Measurements from ENCODE around the gene TIPIN.
"Not testable (repeated sequence)": the region's sequence is repeated elsewhere in the genome, so short reads cannot be mapped to it uniquely, and the experiment has no call there.

Gene TIPIN, protein sequence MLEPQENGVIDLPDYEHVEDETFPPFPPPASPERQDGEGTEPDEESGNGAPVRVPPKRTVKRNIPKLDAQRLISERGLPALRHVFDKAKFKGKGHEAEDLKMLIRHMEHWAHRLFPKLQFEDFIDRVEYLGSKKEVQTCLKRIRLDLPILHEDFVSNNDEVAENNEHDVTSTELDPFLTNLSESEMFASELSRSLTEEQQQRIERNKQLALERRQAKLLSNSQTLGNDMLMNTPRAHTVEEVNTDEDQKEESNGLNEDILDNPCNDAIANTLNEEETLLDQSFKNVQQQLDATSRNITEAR

GRCh38 chr15:66356359-66357236 lies at the start of gene TIPIN:
Gene TIPIN, minus strand, starts transcription at chr15:66356685. Its CDS starts 3,738 bp downstream, at chr15:66352947.
- DNase-seq (ENCODE audit: low read depth) = peak; percentile 96

GRCh38 chr15:66405615-66406014 lies 49.1 kb upstream of the TIPIN start:
- DNase-seq (ENCODE audit: low read depth) = no peak

DNA sequence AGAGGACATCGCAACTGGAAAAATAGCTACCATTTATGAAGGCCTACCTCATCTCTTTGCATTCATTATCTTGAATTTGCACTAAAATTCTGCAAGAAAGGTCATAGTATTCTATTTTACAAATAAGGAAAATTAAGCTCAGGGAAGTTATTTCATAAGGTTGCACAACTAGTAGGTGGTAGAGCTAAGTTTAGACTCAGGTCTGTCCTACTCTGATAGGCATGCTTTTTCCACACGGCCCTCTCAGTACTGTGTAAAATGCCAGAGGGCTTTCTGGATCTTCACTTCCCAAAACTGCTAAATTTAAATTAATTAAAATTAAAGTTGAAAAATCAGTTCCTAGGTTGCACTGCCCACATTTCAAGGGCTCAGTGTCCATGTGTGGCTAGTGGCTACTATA lies 48.5 kb upstream of the TIPIN start:
- no peak for DNase-seq (ENCODE audit: low read depth)

GRCh38 chr15:66404532-66404931 lies 48.0 kb upstream of the TIPIN start:
- no peak for DNase-seq (ENCODE audit: low read depth)

GRCh38 chr15:66404122-66404521 lies 47.6 kb upstream of the TIPIN start:
- no peak for DNase-seq (ENCODE audit: low read depth)

- no peak for DNase-seq (ENCODE audit: low read depth)
Measured at GRCh38 chr15:66403323-66403722, 46.8 kb upstream of the TIPIN start.

GRCh38 chr15:66402761-66403284 lies 46.3 kb upstream of the TIPIN start:
- no peak for DNase-seq (ENCODE audit: low read depth)

GRCh38 chr15:66401130-66402021 lies 44.9 kb upstream of the TIPIN start:
- DNase-seq (ENCODE audit: low read depth) = peak; percentile 45

DNA sequence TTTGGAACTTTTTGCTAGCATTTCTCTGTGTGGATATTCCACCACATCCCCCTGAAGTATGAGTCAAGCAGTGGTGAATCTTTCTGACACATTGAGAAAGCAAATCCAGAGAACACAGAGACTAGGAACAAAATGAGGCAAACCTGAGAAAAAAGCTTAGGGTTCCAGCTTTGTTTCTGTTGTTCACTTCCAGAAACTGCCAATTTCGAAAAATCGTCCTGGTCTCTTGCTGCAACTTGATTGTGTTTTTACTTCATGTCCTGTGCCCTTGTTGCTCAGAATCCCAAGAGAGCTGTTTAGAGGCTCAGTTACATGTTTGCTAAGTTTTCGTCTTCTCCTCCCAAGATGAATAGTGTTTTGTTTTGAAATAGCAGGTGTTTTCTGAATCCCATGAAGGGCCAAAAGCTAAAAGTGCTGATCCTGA lies 43.9 kb upstream of the TIPIN start:
- DNase-seq (ENCODE audit: low read depth) = peak; percentile 65

DNA sequence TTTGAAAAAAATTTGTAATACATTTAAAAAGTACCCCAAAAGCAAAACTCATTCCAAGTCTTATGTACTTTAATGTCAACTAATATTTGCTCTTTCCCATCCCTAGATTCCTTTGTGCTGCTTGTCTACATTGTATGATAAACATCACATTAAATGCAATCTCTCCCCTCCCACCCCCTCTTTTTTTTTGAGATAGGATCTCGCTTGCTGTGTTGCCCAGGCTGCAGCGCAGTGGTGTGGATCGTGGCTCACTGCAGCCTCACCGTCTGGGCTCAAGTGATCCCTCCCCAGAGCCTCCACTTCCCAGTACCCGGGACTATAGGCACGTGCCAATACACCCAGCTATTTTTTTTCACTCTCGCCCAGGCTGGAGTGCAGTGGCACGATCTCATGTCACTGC lies 42.8 kb upstream of the TIPIN start:
- no peak for DNase-seq (ENCODE audit: low read depth)

DNA sequence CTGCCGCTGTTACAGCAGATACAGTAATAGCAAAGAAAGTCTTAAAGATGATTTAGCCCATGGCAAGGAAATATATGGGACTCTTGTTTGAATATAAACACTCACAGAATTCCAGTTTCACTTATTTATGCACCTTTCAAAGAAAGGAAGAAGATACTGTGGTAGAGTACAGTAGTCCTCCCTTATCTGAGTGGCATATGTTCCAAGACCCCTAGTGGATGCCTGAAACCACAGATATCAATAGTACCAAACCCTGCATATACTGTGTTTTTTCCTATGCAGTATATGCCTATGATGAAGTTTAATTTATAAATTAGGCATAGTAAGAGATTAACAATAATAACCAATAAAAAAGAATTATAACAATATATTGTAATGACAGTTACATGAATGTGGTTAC lies 38.4 kb upstream of the TIPIN start:
- DNase-seq (ENCODE audit: low read depth) = no peak

- no peak for DNase-seq (ENCODE audit: low read depth)
Measured at GRCh38 chr15:66394472-66394871, 38.0 kb upstream of the TIPIN start.

- DNase-seq (ENCODE audit: low read depth) = not testable (repeated sequence)
Measured at GRCh38 chr15:66393037-66393436, 36.6 kb upstream of the TIPIN start.

DNA sequence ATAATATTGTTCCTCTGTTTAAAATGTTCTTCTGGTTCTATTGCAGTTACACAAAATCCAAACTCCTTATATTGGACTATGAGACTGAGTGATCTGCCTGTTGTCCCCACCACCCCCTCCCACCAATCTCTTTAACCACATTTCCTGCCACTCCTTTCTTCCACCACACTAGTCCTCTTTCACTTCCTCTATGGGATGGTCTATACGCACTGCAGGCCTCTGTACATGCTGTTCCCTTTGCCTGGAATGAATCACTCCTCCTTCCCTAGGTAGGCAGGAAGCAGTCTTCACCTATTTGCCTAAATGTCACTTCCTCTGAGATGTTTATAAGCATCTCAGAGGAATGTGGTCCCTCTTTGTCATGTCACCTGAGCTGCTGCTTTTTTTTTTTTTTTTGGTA lies 34.2 kb upstream of the TIPIN start:
- DNase-seq (ENCODE audit: low read depth) = peak; percentile 2

- peak; percentile 23 for DNase-seq (ENCODE audit: low read depth)
Measured at GRCh38 chr15:66389859-66390381, 33.4 kb upstream of the TIPIN start.

DNA sequence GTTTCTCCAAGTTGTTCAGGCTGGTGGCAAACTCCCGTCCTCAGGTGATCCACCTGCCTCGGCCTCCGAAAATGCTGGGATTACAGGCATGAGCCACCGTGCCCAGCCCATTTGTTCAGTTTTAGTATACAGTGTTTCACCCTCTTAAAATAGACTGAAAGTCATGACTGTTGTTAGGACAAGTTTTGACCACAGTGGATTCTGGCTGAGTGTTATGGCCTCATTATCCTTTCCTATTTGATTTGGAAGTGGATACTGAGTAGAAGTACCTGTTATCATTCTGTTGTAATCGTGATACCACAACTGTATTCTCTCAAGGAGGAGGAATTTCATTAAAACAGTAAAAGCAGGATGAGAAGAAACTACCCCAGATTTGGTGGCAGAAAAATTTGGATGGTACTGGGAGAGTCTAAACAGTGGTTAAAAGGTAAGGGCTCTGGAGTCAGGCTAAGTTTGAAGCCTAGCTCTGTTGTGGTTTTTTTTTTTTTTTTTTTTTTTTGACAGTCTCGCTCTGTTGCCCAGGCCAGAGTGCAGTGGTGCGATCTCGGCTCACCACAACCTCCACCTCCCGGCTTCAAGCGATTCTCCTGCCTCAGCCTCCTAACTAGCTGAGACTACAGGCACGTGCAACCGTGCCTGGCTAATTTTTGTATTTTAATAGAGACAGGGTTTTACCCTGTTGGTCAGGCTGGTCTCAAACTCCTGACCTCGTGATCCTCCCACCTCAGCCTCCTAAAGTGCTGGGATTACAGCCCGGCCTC lies 32.8 kb upstream of the TIPIN start:
- DNase-seq (ENCODE audit: low read depth) = no peak

- DNase-seq (ENCODE audit: low read depth) = no peak
Measured at GRCh38 chr15:66388576-66388975, 32.1 kb upstream of the TIPIN start.

GRCh38 chr15:66388043-66388363 lies 31.5 kb upstream of the TIPIN start:
- DNase-seq (ENCODE audit: low read depth) = no peak

DNA sequence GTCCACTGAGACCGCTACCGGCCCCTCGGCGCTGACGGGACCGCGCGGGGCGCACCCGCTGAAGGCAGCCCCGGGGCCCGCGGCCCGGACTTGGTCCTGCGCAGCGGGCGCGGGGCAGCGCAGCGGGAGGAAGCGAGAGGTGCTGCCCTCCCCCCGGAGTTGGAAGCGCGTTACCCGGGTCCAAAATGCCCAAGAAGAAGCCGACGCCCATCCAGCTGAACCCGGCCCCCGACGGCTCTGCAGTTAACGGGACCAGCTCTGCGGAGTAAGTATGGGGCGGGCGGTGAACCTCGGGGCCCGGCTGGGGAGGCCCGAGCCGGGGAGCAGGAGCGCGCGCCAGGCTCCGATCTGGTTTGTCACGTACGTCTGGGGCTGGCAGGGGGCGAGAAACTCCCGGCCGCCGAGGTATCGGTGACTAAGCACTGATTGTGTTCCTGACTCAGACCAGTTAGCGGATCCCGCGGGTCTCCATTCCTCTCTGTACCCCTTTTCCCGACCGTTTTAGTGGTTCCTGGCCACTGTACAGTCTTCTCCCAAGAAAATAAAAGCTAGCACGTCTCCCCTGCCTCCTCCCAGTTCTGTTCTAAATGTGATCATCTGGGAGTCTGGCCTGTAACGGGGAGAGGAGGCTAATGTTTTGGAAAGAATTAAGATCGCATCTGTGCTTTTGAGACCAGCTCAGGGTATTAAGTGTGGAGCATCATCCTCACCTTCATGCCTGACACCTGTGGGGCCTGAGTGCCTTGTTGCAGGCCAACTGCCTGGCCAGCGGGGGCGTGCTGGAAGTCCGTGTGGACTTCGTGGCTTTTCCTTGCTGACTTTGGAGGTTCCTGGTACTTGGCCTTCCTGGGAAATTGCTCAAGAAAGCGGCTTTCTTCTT lies 30.9 kb upstream of the TIPIN start:
- peak; percentile 87 for DNase-seq (ENCODE audit: low read depth)
